Measurements from ENCODE around the gene MTERF4.

GRCh38 chr2:241083091-241083415, 19.0 kb downstream of the MTERF4 start:
- TF ChIP-seq POLR2AphosphoS5 (IDR thresholded peaks at IDR 0.05; ENCODE audit: low read depth, low read length) (no peak), TAF1 (IDR thresholded peaks at IDR 0.05; ENCODE audit: low read depth, low read length) (no peak), YY1 (IDR thresholded peaks at IDR 0.05; ENCODE audit: low read depth, low read length) (no peak), RAD21 (IDR thresholded peaks at IDR 0.05 in 1 of 2, conservative IDR thresholded peaks at IDR 0.05 in 1 of 2; ENCODE audit: low read depth in 2 of 2, low read length in 2 of 2) (no peak), BACH1 (IDR thresholded peaks at IDR 0.05; ENCODE audit: low read length) (no peak), SIN3A (conservative IDR thresholded peaks at IDR 0.05 in 1 of 2, IDR thresholded peaks at IDR 0.05 in 1 of 2; ENCODE audit: low read depth in 1 of 2, low read length in 2 of 2) (no peak), CHD2 (IDR thresholded peaks at IDR 0.05; ENCODE audit: low read length) (no peak), CTCF (IDR thresholded peaks at IDR 0.05; ENCODE audit: control extremely low read depth in 1 of 3, insufficient read depth in 1 of 3, low read depth in 1 of 3, low read length in 3 of 3) (no peak), MAFK (IDR thresholded peaks at IDR 0.05; ENCODE audit: low read depth, low read length) (no peak), RFX5 (IDR thresholded peaks at IDR 0.05; ENCODE audit: borderline replicate concordance, low read depth, low read length) (no peak), EZH2 (IDR thresholded peaks at IDR 0.05; ENCODE audit: low read depth, low read length, severe bottlenecking) (no peak), POLR2A (IDR thresholded peaks at IDR 0.05; ENCODE audit: control extremely low read depth in 1 of 2, low read depth in 2 of 2, low read length in 2 of 2) (no peak)

All from H1 (cell line).